ENCODE results near the gene MAP3K13.

Gene MAP3K13

DNA sequence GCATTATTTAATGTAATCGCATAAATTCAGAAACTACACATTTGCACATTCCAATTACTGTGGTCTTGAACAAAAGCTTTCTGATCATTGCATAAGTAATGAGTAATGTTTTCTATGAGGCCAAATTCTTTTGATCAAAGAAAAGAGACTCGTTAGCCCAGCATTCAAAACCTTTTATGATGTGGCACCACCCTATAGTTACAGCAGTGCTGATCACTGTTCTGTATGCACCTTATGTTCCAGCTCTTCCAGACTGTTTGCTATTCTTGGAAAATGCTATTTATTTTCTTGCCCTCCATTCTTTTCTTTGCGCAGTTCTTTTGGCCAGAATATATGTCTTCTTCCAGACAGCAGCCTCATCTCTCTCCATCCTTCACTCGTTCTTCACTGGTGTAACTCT, 42.3 kb downstream of the MAP3K13 start:
- H3K36me3 ChIP-seq (replicated peaks in 1 of 2; ENCODE audit: control insufficient read depth in 2 of 2, insufficient read depth in 2 of 2, low read length in 2 of 2): no peaks in the 10 kb centered on the region
- H3K79me1 ChIP-seq (ENCODE audit: low read depth, low read length): no peaks in the 10 kb centered on the region
- no peak for DNase-seq (ENCODE audit: low spot score)
- no peak overlapping the region for H3K23ac ChIP-seq (ENCODE audit: low read depth, low read length, poor library complexity)
- no peak overlapping the region for H3K18ac ChIP-seq (ENCODE audit: low read length)
- H3K14ac ChIP-seq (ENCODE audit: low read length): no peak overlapping the region
- no peak overlapping the region for H4K8ac ChIP-seq (ENCODE audit: low read depth, low read length)
- no peak overlapping the region for H3K4me3 ChIP-seq (ENCODE audit: low read length in 2 of 2)
- H2AFZ ChIP-seq (ENCODE audit: low read length): no peak overlapping the region
- WGBS, 2 donors (ENCODE audit: extremely low coverage in 2 of 2, insufficient read length in 2 of 2, insufficient replicate concordance in 1 of 2): no CpG with 5 or more reads among the region's 4 CpGs
- H3K27me3 ChIP-seq (ENCODE audit: control insufficient read depth in 3 of 3, insufficient read depth in 3 of 3, low read depth in 1 of 3, low read length in 3 of 3): no peaks in the 10 kb centered on the region
- peaks cover 0 to 1% of the 10 kb centered on the region in 2 donors for H3K4me1 ChIP-seq (ENCODE audit: control insufficient read depth in 2 of 2, insufficient read depth in 1 of 2, low read depth in 1 of 2, low read length in 2 of 2)
- no peak overlapping the region for H3K27ac ChIP-seq (replicated peaks; ENCODE audit: low read length)
- H4K91ac ChIP-seq (ENCODE audit: low read depth, low read length, poor library complexity): no peak overlapping the region
- H2BK15ac ChIP-seq (ENCODE audit: low read length): no peak overlapping the region
- no peak overlapping the region for H3K4me2 ChIP-seq (ENCODE audit: insufficient read depth, low read length, poor library complexity, severe bottlenecking)
- H3K4ac ChIP-seq (ENCODE audit: low read length): no peak overlapping the region
- H3K9me3 ChIP-seq (replicated peaks in 1 of 2; ENCODE audit: control insufficient read depth in 2 of 2, insufficient read depth in 1 of 2, low read depth in 1 of 2, low read length in 2 of 2): no peaks in the 10 kb centered on the region
- H2BK120ac ChIP-seq (ENCODE audit: low read depth, low read length): no peak overlapping the region
- no peak overlapping the region for H2BK12ac ChIP-seq (ENCODE audit: low read length)
- H2BK5ac ChIP-seq (ENCODE audit: low read length): no peak overlapping the region
- no peak overlapping the region for H3K9ac ChIP-seq (ENCODE audit: low read depth, low read length, poor library complexity)
- no peak overlapping the region for H2AK5ac ChIP-seq (ENCODE audit: low read depth, low read length)

DNA sequence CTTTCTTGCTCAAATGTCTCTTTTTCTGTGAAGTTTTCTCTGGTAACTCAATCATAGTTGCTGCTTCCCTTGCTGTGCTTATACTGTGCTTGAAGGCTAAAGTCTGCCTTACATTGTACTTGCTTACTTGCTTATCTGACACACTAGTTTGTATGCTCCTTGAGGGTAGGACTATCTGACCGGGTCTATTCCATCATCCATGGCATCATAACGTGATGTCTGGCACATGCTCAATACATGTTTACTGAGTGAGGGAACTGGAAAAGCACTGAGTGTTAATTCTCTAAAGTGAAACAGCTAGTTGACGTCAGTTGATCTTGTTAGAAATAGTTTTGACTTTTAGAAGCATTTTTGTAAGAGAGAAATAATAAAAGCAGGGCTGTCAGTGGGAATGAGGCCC, 42.7 kb downstream of the MAP3K13 start:
- Histone ChIP-seq H2BK12ac (ENCODE audit: low read length) (no peak overlapping the region), H2BK5ac (ENCODE audit: low read length) (no peak overlapping the region), H2AK5ac (ENCODE audit: low read depth, low read length) (no peak overlapping the region), H3K9me3 (replicated peaks in 1 of 2; ENCODE audit: control insufficient read depth in 2 of 2, insufficient read depth in 1 of 2, low read depth in 1 of 2, low read length in 2 of 2) (no peaks in the 10 kb centered on the region), H3K27me3 (ENCODE audit: control insufficient read depth in 3 of 3, insufficient read depth in 3 of 3, low read depth in 1 of 3, low read length in 3 of 3) (no peaks in the 10 kb centered on the region), H3K27ac (replicated peaks; ENCODE audit: low read length) (no peak overlapping the region), H3K18ac (ENCODE audit: low read length) (no peak overlapping the region), H3K79me1 (ENCODE audit: low read depth, low read length) (no peaks in the 10 kb centered on the region), H3K9ac (ENCODE audit: low read depth, low read length, poor library complexity) (no peak overlapping the region), H4K91ac (ENCODE audit: low read depth, low read length, poor library complexity) (no peak overlapping the region), H2BK120ac (ENCODE audit: low read depth, low read length) (no peak overlapping the region), H4K8ac (ENCODE audit: low read depth, low read length) (no peak overlapping the region), H3K4me2 (ENCODE audit: insufficient read depth, low read length, poor library complexity, severe bottlenecking) (no peak overlapping the region), H3K23ac (ENCODE audit: low read depth, low read length, poor library complexity) (no peak overlapping the region), H3K14ac (ENCODE audit: low read length) (no peak overlapping the region), H2AFZ (ENCODE audit: low read length) (no peak overlapping the region), H3K36me3 (replicated peaks in 1 of 2; ENCODE audit: control insufficient read depth in 2 of 2, insufficient read depth in 2 of 2, low read length in 2 of 2) (no peaks in the 10 kb centered on the region), H2BK15ac (ENCODE audit: low read length) (no peak overlapping the region), H3K4ac (ENCODE audit: low read length) (no peak overlapping the region), H3K4me1 (ENCODE audit: control insufficient read depth in 2 of 2, insufficient read depth in 1 of 2, low read depth in 1 of 2, low read length in 2 of 2) (peaks cover 0 to 1% of the 10 kb centered on the region in 2 donors), H3K4me3 (ENCODE audit: low read length in 2 of 2) (no peak overlapping the region)
- no CpG with 5 or more reads among the region's 3 CpGs for WGBS, 2 donors (ENCODE audit: extremely low coverage in 2 of 2, insufficient read length in 2 of 2, insufficient replicate concordance in 1 of 2)
- DNase-seq (ENCODE audit: low spot score): no peak

DNA sequence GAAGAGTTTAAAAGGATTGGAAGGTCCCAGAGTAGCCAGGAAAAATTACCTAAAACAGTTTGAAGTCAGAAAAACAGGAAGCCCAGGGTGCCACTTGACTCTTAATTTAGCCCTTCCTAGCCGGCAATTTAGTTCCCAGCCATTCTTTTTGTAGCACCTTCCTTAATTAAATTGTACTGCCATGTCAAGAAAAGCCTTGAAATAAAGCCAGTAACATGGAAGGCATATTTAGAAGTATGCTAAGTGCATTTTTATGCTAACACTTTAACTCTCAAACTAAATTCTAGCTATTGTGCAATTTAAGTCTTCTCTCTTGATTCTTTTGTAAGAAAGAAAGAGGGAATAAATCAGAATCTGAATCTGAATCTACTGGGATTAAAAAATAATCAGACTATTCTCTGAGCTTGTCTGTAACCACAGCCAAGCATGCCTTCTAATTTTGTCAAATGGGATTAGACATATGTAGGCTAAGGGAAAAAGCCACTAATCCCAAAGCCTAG, 43.2 kb downstream of the MAP3K13 start:
- no peak for DNase-seq (ENCODE audit: low spot score)
- no peak overlapping the region for H2BK15ac ChIP-seq (ENCODE audit: low read length)
- H3K4me3 ChIP-seq (ENCODE audit: low read length in 2 of 2): no peak overlapping the region
- no peak overlapping the region for H3K27ac ChIP-seq (replicated peaks; ENCODE audit: low read length)
- H2BK12ac ChIP-seq (ENCODE audit: low read length): no peak overlapping the region
- no peak overlapping the region for H3K23ac ChIP-seq (ENCODE audit: low read depth, low read length, poor library complexity)
- H3K18ac ChIP-seq (ENCODE audit: low read length): no peak overlapping the region
- no peak overlapping the region for H3K4me2 ChIP-seq (ENCODE audit: insufficient read depth, low read length, poor library complexity, severe bottlenecking)
- H3K4ac ChIP-seq (ENCODE audit: low read length): no peak overlapping the region
- H3K9ac ChIP-seq (ENCODE audit: low read depth, low read length, poor library complexity): no peak overlapping the region
- no peak overlapping the region for H2AFZ ChIP-seq (ENCODE audit: low read length)
- no peaks in the 10 kb centered on the region for H3K79me1 ChIP-seq (ENCODE audit: low read depth, low read length)
- no peak overlapping the region for H4K8ac ChIP-seq (ENCODE audit: low read depth, low read length)
- no peak overlapping the region for H2BK5ac ChIP-seq (ENCODE audit: low read length)
- H3K36me3 ChIP-seq (replicated peaks in 1 of 2; ENCODE audit: control insufficient read depth in 2 of 2, insufficient read depth in 2 of 2, low read length in 2 of 2): no peaks in the 10 kb centered on the region
- no peaks in the 10 kb centered on the region for H3K27me3 ChIP-seq (ENCODE audit: control insufficient read depth in 3 of 3, insufficient read depth in 3 of 3, low read depth in 1 of 3, low read length in 3 of 3)
- H2BK120ac ChIP-seq (ENCODE audit: low read depth, low read length): no peak overlapping the region
- H3K14ac ChIP-seq (ENCODE audit: low read length): no peak overlapping the region
- H4K91ac ChIP-seq (ENCODE audit: low read depth, low read length, poor library complexity): no peak overlapping the region
- no CpG with 5 or more reads among the region's 1 CpG for WGBS, 2 donors (ENCODE audit: extremely low coverage in 2 of 2, insufficient read length in 2 of 2, insufficient replicate concordance in 1 of 2)
- no peaks in the 10 kb centered on the region for H3K9me3 ChIP-seq (replicated peaks in 1 of 2; ENCODE audit: control insufficient read depth in 2 of 2, insufficient read depth in 1 of 2, low read depth in 1 of 2, low read length in 2 of 2)
- peaks cover 0 to 1% of the 10 kb centered on the region in 2 donors for H3K4me1 ChIP-seq (ENCODE audit: control insufficient read depth in 2 of 2, insufficient read depth in 1 of 2, low read depth in 1 of 2, low read length in 2 of 2)
- H2AK5ac ChIP-seq (ENCODE audit: low read depth, low read length): no peak overlapping the region

DNA sequence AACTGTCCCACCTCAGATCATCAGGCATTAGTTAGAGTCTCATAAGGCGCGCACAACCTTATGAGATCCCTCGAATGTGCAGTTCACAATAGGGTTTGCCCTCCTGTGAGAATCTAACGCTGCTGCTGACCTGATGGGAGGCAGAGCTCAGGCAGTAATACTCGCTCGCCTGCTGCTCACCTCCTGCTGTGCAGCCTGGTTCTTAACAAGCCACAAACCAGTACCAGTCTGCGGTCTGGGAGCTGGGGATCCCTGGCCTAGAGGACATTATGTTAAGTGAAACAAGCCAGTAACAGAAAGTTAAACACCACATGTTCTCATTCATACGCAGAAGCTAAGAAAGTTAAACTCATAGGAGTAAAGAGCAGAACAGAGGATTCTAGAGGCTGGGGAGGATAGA, 47.0 kb downstream of the MAP3K13 start:
- H3K79me1 ChIP-seq (ENCODE audit: low read depth, low read length): no peaks in the 10 kb centered on the region
- no peak overlapping the region for H2AFZ ChIP-seq (ENCODE audit: low read length)
- no peak overlapping the region for H3K18ac ChIP-seq (ENCODE audit: low read length)
- no peak overlapping the region for H2BK120ac ChIP-seq (ENCODE audit: low read depth, low read length)
- no peaks in the 10 kb centered on the region for H3K9me3 ChIP-seq (replicated peaks in 1 of 2; ENCODE audit: control insufficient read depth in 2 of 2, insufficient read depth in 1 of 2, low read depth in 1 of 2, low read length in 2 of 2)
- H3K4me2 ChIP-seq (ENCODE audit: insufficient read depth, low read length, poor library complexity, severe bottlenecking): no peak overlapping the region
- no peak overlapping the region for H3K4ac ChIP-seq (ENCODE audit: low read length)
- H2BK5ac ChIP-seq (ENCODE audit: low read length): no peak overlapping the region
- H3K27me3 ChIP-seq (ENCODE audit: control insufficient read depth in 3 of 3, insufficient read depth in 3 of 3, low read depth in 1 of 3, low read length in 3 of 3): no peaks in the 10 kb centered on the region
- no peaks in the 10 kb centered on the region for H3K4me1 ChIP-seq (ENCODE audit: control insufficient read depth in 2 of 2, insufficient read depth in 1 of 2, low read depth in 1 of 2, low read length in 2 of 2)
- H4K91ac ChIP-seq (ENCODE audit: low read depth, low read length, poor library complexity): no peak overlapping the region
- DNase-seq (ENCODE audit: low spot score): no peak
- no peak overlapping the region for H3K14ac ChIP-seq (ENCODE audit: low read length)
- WGBS, 2 donors (ENCODE audit: extremely low coverage in 2 of 2, insufficient read length in 2 of 2, insufficient replicate concordance in 1 of 2): no CpG with 5 or more reads among the region's 8 CpGs
- no peak overlapping the region for H2BK12ac ChIP-seq (ENCODE audit: low read length)
- no peak overlapping the region for H4K8ac ChIP-seq (ENCODE audit: low read depth, low read length)
- no peak overlapping the region for H3K27ac ChIP-seq (replicated peaks; ENCODE audit: low read length)
- no peak overlapping the region for H3K23ac ChIP-seq (ENCODE audit: low read depth, low read length, poor library complexity)
- H2AK5ac ChIP-seq (ENCODE audit: low read depth, low read length): no peak overlapping the region
- H3K9ac ChIP-seq (ENCODE audit: low read depth, low read length, poor library complexity): no peak overlapping the region
- H2BK15ac ChIP-seq (ENCODE audit: low read length): no peak overlapping the region
- H3K36me3 ChIP-seq (replicated peaks in 1 of 2; ENCODE audit: control insufficient read depth in 2 of 2, insufficient read depth in 2 of 2, low read length in 2 of 2): no peaks in the 10 kb centered on the region
- no peak overlapping the region for H3K4me3 ChIP-seq (ENCODE audit: low read length in 2 of 2)
